ENCODE results near the gene CKB.
"Not testable (repeated sequence)": the region's sequence is repeated elsewhere in the genome, so short reads cannot be mapped to it uniquely, and the experiment has no call there.

The CKB gene

DNA sequence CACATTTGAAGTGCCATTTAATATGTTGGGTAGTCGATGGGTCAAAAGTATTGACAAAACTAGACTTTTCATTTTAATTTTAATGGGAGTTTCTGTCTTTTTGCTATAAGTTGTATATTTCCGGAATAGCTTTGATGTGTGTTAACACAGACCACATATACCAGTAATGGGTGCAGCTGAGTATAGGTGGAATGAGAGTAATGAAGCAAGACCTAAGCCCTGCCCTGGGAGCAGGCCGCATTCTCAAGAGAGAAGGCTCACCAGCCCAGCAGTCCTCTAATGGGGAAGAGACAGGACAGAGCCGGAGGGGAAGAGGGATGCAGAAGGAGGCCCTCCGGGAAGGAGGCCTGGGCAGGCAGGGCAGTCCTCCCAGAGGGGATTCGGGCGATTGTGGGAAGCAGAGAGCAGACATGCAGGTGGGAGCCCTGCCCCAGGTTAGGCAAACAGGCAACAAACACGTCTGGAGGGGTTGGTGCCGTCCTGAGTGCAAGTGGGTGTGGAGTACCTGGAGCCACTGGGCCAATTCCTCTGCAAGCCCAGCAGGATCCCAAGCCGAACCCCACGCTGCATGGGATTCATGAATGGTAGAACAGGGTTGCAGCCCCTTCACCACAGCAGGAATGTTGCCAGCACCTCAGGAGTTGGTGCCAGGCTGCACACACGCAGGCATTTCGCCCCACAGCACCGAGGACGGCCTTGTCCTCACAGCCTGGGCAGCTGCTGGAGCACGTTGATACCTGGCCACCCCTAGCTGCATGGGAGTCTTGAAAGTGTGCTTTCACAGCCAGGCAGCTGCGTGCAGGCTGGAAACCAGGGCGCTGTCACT lies 7.8 kb downstream of the CKB start:
- peaks cover 77% of the 10 kb centered on the region for H3K4me1 ChIP-seq
- no peak overlapping the region for H3K27ac ChIP-seq
- peak overlapping the region; percentile 55 for H3K4me2 ChIP-seq
- H3K9ac ChIP-seq, result no peak overlapping the region
- TF ChIP-seq Cebpa-rat (IDR thresholded peaks at IDR 0.05), result no peak
- no peaks in the 10 kb centered on the region; the same call in 1 of the 2 replicates for H4K20me1 ChIP-seq
- no peaks in the 10 kb centered on the region for H3K27me3 ChIP-seq
- H3K9me3 ChIP-seq, result no peaks in the 10 kb centered on the region
- H3K36me3 ChIP-seq, result peaks cover 12% of the 10 kb centered on the region; the same call in 1 of the 2 replicates
- H3K4me3 ChIP-seq, result no peak overlapping the region

DNA sequence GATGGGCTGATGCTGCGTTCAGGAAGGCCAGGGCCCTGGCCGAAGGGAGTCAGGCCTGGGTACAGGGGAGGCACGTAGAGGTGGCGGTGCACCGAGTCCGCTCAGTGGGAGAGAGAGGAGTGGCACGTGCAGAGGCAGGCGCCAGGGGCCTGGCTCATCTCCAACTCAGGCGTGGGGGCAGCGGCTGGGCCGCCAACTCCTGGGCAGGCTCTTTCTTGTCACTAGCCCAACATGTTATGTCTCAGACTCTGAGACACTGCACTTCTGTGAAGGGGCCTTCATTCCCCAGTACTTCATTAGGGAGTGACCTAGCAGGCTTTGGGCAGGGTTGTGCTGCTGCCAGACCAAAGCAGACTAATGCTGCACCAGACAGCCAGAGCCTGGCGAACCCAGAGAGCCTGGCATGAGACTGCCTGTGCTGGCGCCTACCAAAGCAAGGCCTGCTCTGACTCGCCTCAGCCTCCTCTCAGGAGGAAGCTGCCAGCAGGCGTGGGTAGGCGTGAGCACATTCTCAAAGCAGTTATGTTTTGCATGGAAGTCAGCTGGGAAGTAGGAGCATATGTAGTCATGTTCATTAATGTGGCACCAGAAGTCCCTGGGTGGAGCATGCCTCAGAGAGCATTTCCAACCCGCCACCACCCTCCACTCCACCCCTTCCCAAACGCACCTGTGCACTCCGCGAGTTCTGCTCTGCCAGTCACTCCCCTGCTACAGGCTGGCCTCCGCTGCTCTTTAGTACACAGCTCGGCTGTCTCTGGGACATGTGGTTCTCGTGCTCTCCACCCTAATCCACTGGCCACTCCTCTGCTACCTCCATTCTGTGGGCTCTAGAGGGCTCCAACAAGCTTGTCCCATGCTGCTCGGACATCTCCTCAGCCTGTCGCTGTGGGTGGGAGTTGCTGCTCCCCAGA lies 9.7 kb downstream of the CKB start:
- H3K4me2 ChIP-seq, result peak overlapping the region; percentile 29
- no peaks in the 10 kb centered on the region for H3K9me3 ChIP-seq
- peak overlapping the region; percentile 11; the same call in 1 of the 2 replicates for H3K27ac ChIP-seq
- no peak for TF ChIP-seq Cebpa-rat (IDR thresholded peaks at IDR 0.05)
- no peaks in the 10 kb centered on the region; the same call in 1 of the 2 replicates for H4K20me1 ChIP-seq
- peaks cover 31% of the 10 kb centered on the region for H3K36me3 ChIP-seq
- no peak overlapping the region for H3K4me3 ChIP-seq
- H3K27me3 ChIP-seq, result no peaks in the 10 kb centered on the region
- peaks cover 58% of the 10 kb centered on the region for H3K4me1 ChIP-seq
- H3K9ac ChIP-seq, result peak overlapping the region; percentile 25; the same call in 1 of the 2 replicates

DNA sequence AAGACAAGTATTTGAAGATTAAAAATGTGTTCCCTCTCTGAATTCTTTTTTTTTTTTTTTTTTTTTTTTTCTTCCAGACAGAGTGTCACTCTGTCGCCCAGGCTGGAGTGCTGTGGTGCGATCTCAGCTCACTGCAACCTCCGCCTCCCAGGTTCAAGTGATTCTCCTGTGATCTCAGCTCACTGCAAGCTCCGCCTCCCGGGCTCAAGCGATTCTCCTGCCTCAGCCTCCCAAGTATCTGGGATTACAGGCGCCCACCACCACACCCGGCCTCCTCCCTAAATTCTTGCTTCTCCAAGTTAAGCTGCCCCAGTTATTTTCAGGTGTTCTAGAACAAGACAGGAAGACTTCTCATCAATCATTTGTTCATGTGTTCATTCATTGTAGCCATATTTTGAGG lies 10.4 kb downstream of the CKB start:
- Histone ChIP-seq H3K27ac (peak overlapping the region; percentile 11; the same call in 1 of the 2 replicates), H3K36me3 (peaks cover 32% of the 10 kb centered on the region), H3K4me2 (peak overlapping the region; percentile 29; the same call in 1 of the 2 replicates), H3K4me1 (peaks cover 57% of the 10 kb centered on the region)
- not testable (repeated sequence) for H3K9ac ChIP-seq, H3K4me3 ChIP-seq, H3K27me3 ChIP-seq, H3K9me3 ChIP-seq, H4K20me1 ChIP-seq

DNA sequence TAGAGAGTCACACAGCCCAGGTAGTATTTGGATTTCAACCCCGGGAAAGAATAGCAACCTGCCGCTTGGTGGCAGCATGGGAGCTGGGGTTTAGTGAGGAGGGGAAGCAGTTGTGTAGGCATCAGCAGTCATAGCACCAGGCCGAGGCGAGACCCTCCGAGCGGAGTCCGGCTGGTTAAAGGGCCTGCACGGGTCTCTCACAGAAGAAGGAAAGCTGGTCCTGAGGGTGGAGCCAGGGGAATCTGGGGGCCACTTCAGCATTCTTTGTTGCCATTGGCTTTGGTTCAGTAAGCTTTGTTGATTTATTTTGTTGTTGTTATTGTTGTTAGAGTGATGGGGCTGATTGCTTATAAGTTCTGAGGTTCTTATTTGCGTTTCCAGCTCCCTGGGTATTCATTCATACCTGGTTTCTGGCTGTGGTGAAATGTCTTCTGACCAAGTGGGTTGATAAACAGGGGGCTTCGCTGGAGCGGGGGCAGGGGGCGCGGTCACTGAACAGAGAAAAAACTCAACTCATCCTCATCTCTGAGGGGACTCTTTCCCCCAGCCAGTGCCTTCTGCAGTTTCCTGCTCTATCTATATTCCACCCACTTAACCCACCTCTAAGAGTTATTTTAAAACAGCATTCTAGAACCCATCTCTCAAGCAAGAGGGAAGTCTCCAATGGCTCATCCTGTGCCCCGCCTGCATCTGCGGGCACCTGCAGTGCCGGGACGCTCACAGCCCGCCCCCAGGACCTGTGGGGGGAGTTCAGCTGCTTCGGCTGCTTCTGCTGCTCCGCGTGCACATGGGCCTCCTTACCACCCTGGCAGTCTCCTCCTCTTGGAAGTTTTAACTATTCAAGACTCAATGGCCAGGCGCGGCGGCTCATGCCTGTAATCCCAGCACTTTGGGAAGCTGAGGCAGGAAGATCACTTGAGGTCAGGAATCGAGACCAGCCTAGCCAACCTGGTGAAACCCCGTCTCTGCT lies 11.6 kb downstream of the CKB start:
- TF ChIP-seq Cebpa-rat (IDR thresholded peaks at IDR 0.05), result no peak
- H3K27ac ChIP-seq, result no peak overlapping the region

DNA sequence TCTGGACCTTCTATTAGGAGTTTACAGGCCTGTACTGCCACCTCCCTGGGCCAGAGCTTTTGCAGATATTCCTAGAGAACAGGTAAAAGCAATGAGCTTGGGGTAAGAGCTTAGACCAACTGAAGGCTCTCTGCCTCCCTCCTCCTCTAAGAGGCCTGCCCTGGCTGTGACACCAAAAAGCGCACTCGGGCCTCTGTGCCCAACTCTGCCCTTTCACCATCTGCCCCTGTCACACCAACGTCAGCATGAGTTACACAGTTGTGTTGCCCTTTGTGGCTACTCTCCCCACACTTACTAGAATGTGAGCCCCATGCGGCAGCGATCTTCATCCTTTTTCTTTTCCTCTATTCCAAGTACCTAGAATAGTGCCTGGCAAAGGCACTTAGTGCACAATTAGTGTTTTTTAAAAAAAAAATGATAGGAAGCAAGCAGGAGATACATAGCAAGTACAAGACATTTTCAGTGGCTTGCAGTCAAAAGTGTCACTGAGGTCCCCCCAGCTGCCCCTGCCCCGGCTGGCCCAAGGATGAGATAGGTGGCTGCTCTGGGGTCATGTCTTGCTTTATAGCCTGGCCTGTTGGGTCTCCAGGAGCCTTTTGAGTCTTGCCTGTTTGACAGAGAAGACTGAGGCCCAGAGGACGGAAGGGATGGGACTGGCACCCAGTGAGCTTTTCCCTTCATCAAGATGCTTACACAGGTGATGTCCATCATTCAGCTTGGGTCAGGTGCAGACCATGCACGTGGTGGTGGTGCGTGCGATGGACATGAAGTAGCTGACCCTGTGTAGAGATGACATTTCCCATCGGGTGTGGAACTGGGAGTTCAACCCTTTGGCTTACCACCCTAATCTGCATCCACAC lies 12.5 kb downstream of the CKB start:
- Histone ChIP-seq H3K4me3 (no peak overlapping the region), H3K4me2 (no peak overlapping the region), H4K20me1 (no peaks in the 10 kb centered on the region; the same call in 1 of the 2 replicates), H3K36me3 (peaks cover 45% of the 10 kb centered on the region), H3K9me3 (no peaks in the 10 kb centered on the region), H3K4me1 (peaks cover 47% of the 10 kb centered on the region), H3K27me3 (no peaks in the 10 kb centered on the region), H3K27ac (no peak overlapping the region), H3K9ac (no peak overlapping the region)
- TF ChIP-seq Cebpa-rat (IDR thresholded peaks at IDR 0.05), result no peak

More for the DNA sequence above, 11.6 kb downstream of the CKB start:
- Histone ChIP-seq H3K4me1 (peaks cover 54% of the 10 kb centered on the region), H3K4me3 (no peak overlapping the region), H3K9ac (no peak overlapping the region), H3K27me3 (no peaks in the 10 kb centered on the region), H3K36me3 (peaks cover 35% of the 10 kb centered on the region), H3K9me3 (no peaks in the 10 kb centered on the region), H4K20me1 (no peaks in the 10 kb centered on the region; the same call in 1 of the 2 replicates), H3K4me2 (no peak overlapping the region)

DNA sequence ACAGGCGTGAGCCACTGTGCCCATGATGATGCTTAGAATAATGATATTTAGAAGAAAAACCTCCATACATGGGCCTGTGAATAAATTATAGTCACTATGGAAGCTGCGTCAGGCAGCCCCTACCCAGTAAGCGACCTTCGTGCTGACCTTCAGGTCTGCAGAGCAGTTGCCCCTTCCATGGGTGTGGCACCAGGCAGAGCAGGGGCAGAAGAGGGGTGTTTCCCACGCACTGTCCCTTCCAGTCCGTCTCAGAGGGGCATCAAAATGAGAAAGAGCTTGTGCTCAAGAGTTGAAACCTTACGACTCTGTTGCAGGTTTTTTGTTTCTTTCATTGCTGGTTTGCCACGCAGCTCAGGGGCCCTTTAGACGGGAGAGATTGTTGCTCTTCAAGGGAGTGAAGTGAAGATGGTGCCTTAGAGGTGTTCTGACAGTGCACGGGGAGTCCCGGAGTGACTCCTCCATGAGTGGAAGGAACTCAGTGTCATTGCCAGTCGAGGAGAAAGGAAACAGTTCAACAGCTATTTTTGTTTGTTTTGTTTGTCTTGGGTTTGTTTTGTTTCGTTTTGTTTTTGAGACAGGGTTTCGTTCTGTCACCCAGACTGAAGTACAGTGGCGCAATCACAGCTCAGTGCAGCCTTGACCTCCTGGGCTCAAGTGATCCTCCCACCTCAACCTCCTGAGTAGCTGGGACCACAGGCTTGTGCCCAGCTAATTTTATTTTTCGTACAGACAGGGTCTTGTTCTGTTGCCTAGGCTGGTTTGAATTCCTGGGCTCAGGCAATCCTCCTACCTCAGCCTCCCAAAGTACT lies 13.9 kb downstream of the CKB start:
- H3K27me3 ChIP-seq, result no peaks in the 10 kb centered on the region
- peaks cover 36% of the 10 kb centered on the region for H3K4me1 ChIP-seq
- H3K9me3 ChIP-seq, result no peaks in the 10 kb centered on the region
- no peaks in the 10 kb centered on the region for H4K20me1 ChIP-seq
- H3K27ac ChIP-seq, result no peak overlapping the region
- no peak overlapping the region for H3K9ac ChIP-seq
- no peak overlapping the region for H3K4me2 ChIP-seq
- no peak overlapping the region for H3K4me3 ChIP-seq
- peaks cover 58% of the 10 kb centered on the region for H3K36me3 ChIP-seq
- no peak for TF ChIP-seq Cebpa-rat (IDR thresholded peaks at IDR 0.05)

DNA sequence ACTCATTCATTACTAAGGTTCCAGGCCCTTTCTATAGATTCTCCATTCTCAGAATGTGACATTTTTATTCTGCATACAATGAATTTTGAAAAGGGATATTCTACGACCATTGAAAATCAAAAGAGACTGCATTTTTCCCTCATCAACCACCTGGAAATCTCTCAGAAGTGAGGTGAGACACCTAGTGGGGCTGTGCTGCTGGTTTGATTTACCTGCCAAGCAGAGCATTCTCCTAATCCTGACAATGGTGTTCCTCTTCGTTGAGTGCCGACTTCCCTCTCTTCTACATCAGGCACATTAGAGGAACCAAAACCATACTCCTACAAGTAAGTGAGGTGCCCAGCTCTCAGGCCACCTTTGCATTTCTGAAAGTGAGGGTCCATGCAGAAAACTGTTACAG lies 14.9 kb downstream of the CKB start:
- peaks cover 36% of the 10 kb centered on the region for H3K4me1 ChIP-seq
- no peaks in the 10 kb centered on the region for H3K9me3 ChIP-seq
- no peak overlapping the region for H3K9ac ChIP-seq
- no peak overlapping the region for H3K27ac ChIP-seq
- H4K20me1 ChIP-seq, result no peaks in the 10 kb centered on the region
- TF ChIP-seq Cebpa-rat (IDR thresholded peaks at IDR 0.05), result no peak
- no peak overlapping the region for H3K4me3 ChIP-seq
- no peak overlapping the region for H3K4me2 ChIP-seq
- no peaks in the 10 kb centered on the region for H3K27me3 ChIP-seq
- H3K36me3 ChIP-seq, result peaks cover 68% of the 10 kb centered on the region

All from BLaER1 (cell line).